Upper lobe of left lung (tissue), 6 donors: ENCODE data around the gene CNTNAP2. TPM values are rescaled to one million over a fixed set of nuclear protein-coding genes. Genes with fewer than 3 reads are reported as not detected.

ENCODE experiments used
- ATAC-seq, 2 donors: fragments of 200-7000 bp; cut with Tn5 transposase; one replicate each; pipeline ENCODE4 v1.9.1; 2022; ENCODE audit warnings: mild to moderate bottlenecking in 2 of 2, moderate library complexity in 2 of 2; ENCODE audit not compliant: low FRiP score in 2 of 2
- DNase-seq, 2 donors: peaks; one replicate each; pipeline ENCODE4 v3.0.0-alpha.2; 2019 to 2020
- H3K27ac ChIP-seq, 4 donors: fragments of 200-600 bp; sonication (generic); one replicate each; pipeline ENCODE4 v1.5.1; 2016 to 2019
- H3K27me3 ChIP-seq, 4 donors: fragments of 200-600 bp; sonication (generic); one replicate each; pipeline ENCODE4 v1.5.1; 2017 to 2019
- H3K36me3 ChIP-seq, 4 donors: fragments of 200-600 bp; sonication (generic); one replicate each; pipeline ENCODE4 v1.5.1; 2016 to 2019
- H3K4me1 ChIP-seq, 4 donors: fragments of 200-600 bp; sonication (generic); one replicate each; pipeline ENCODE4 v1.5.1; 2018 to 2019
- H3K4me3 ChIP-seq, 4 donors: fragments of 200-600 bp; sonication (generic); one replicate each; pipeline ENCODE4 v1.5.1; 2017 to 2019; ENCODE audit warnings: mild to moderate bottlenecking in 2 of 4, moderate library complexity in 1 of 4
- H3K9me3 ChIP-seq, 4 donors: fragments of 200-600 bp; sonication (generic); one replicate each; pipeline ENCODE4 v1.5.1; 2018 to 2019
- CTCF ChIP-seq, 6 experiments: fragments of 450-650 bp in 4 of 6; fragments of 200-600 bp in 2 of 6; sonication (generic) in 2 of 6; IDR thresholded peaks; one replicate each; pipeline ENCODE4 v1.5.1; 2016 to 2019; ENCODE audit warnings: antibody characterized with exemption in 6 of 6
- EP300 ChIP-seq, 4 donors: sonication (generic); formaldehyde crosslinking; IDR thresholded peaks; one replicate each; pipeline ENCODE4 v1.5.1; 2017; ENCODE audit warnings: antibody characterized with exemption in 4 of 4, control low read depth in 2 of 4
- POLR2A ChIP-seq, 4 donors: fragments of 450-650 bp; IDR thresholded peaks; one replicate each; pipeline ENCODE4 v1.5.1; 2016 to 2017; ENCODE audit warnings: antibody characterized with exemption in 4 of 4, mild to moderate bottlenecking in 2 of 4
- POLR2AphosphoS5 ChIP-seq, 2 donors: sonication (generic); formaldehyde crosslinking; IDR thresholded peaks; one replicate each; pipeline ENCODE4 v1.5.1; 2017; ENCODE audit warnings: antibody characterized with exemption in 2 of 2
- WGBS, 2 donors: methylation state at CpG; one replicate each; pipeline ENCODE4 v1.1.5; 2017 to 2018; 5-methylcytosine and 5-hydroxymethylcytosine counted together
- total RNA-seq, 6 donors: library from RNA; depleted of rRNA in 4 of 6; stranded (reverse); fragments of >200 nt in 4 of 6; gene quantifications; one replicate each; pipeline versions ENCODE4 v1.1.0 to v1.2.1, GENCODE V29; 2016 to 2021
- donor health status: DM: no; HTN: no; CAD: no; lungs with moderate emphysema.
- donor health status: DM: no; HTN: yes; CAD: no; lungs with severe emphysema.

Gene CNTNAP2
- total RNA-seq, 6 donors from 2014 or later = 0.06 to 1.0 (median 0.37) TPM

GRCh38 chr7:146544748-146545147 is 428.1 kb downstream of the CNTNAP2 start:
- H3K36me3 ChIP-seq = no peaks in the 10 kb centered on the region

GRCh38 chr7:146548816-146549215 is 432.2 kb downstream of the CNTNAP2 start:
- no peak for DNase-seq
- WGBS, 2 donors = 62 to 78% methylated on average over 1 of the region's 1 CpG
- Histone ChIP-seq H3K36me3 (no peaks in the 10 kb centered on the region), H3K9me3 (no peaks in the 10 kb centered on the region), H3K27ac (no peak overlapping the region), H3K4me3 (no peak overlapping the region), H3K27me3 (no peaks in the 10 kb centered on the region), H3K4me1 (no peaks in the 10 kb centered on the region)
- ATAC-seq = no peak
- no peak for TF ChIP-seq POLR2A (IDR thresholded peaks at IDR 0.05)
- no peak for TF ChIP-seq CTCF (IDR thresholded peaks at IDR 0.05)
- no peak for TF ChIP-seq EP300 (IDR thresholded peaks at IDR 0.05)

More at GRCh38 chr7:146544748-146545147, 428.1 kb downstream of the CNTNAP2 start:
- Histone ChIP-seq H3K27me3 (no peaks in the 10 kb centered on the region), H3K9me3 (no peaks in the 10 kb centered on the region), H3K4me3 (no peak overlapping the region), H3K27ac (no peak overlapping the region), H3K4me1 (no peaks in the 10 kb centered on the region)
- TF ChIP-seq POLR2A (IDR thresholded peaks at IDR 0.05) = no peak
- no peak for TF ChIP-seq CTCF (IDR thresholded peaks at IDR 0.05)
- TF ChIP-seq POLR2AphosphoS5 (IDR thresholded peaks at IDR 0.05) = no peak
- no peak for TF ChIP-seq EP300 (IDR thresholded peaks at IDR 0.05)
- WGBS, 2 donors = 65 to 67% methylated on average over 2 of the region's 2 CpGs
- DNase-seq (no peak), ATAC-seq (no peak)

- ATAC-seq (no peak), DNase-seq (peak in 1 of 2 donors; percentile 1)
- TF ChIP-seq EP300 (IDR thresholded peaks at IDR 0.05) = no peak
- TF ChIP-seq CTCF (IDR thresholded peaks at IDR 0.05) = no peak
- no peak for TF ChIP-seq POLR2A (IDR thresholded peaks at IDR 0.05)
- TF ChIP-seq POLR2AphosphoS5 (IDR thresholded peaks at IDR 0.05) = no peak
- Histone ChIP-seq H3K27ac (no peak overlapping the region), H3K4me1 (no peaks in the 10 kb centered on the region), H3K36me3 (no peaks in the 10 kb centered on the region), H3K4me3 (no peak overlapping the region), H3K27me3 (no peaks in the 10 kb centered on the region), H3K9me3 (no peaks in the 10 kb centered on the region)
- WGBS, 2 donors = 52 to 61% methylated on average over 6 of the region's 6 CpGs
Observed at GRCh38 chr7:146554556-146554955, 438.0 kb downstream of the CNTNAP2 start.

- no peaks in the 10 kb centered on the region for H3K36me3 ChIP-seq
- H3K27me3 ChIP-seq = no peaks in the 10 kb centered on the region
- H3K4me3 ChIP-seq = no peak overlapping the region
- H3K9me3 ChIP-seq = no peaks in the 10 kb centered on the region
- TF ChIP-seq EP300 (IDR thresholded peaks at IDR 0.05) (no peak), CTCF (IDR thresholded peaks at IDR 0.05) (no peak), POLR2A (IDR thresholded peaks at IDR 0.05) (no peak)
- DNase-seq = no peak
- no peak for ATAC-seq
- no peaks in the 10 kb centered on the region for H3K4me1 ChIP-seq
- WGBS, 2 donors = 71 to 77% methylated on average over 4 of the region's 4 CpGs
- no peak overlapping the region for H3K27ac ChIP-seq
Observed at GRCh38 chr7:146557971-146558469, 441.4 kb downstream of the CNTNAP2 start.

GRCh38 chr7:146565872-146566271 is 449.3 kb downstream of the CNTNAP2 start:
- ATAC-seq (no peak), DNase-seq (no peak)
- Histone ChIP-seq H3K27ac (no peak overlapping the region), H3K4me1 (no peaks in the 10 kb centered on the region), H3K9me3 (no peaks in the 10 kb centered on the region), H3K27me3 (no peaks in the 10 kb centered on the region), H3K4me3 (no peak overlapping the region), H3K36me3 (no peaks in the 10 kb centered on the region)
- 85 to 92% methylated on average over 3 of the region's 3 CpGs for WGBS, 2 donors
- TF ChIP-seq EP300 (IDR thresholded peaks at IDR 0.05) = no peak
- TF ChIP-seq CTCF (IDR thresholded peaks at IDR 0.05) = no peak
- no peak for TF ChIP-seq POLR2A (IDR thresholded peaks at IDR 0.05)
- no peak for TF ChIP-seq POLR2AphosphoS5 (IDR thresholded peaks at IDR 0.05)
